Activated CD4-positive, alpha-beta T cell treated with anti-CD3 and anti-CD28 coated beads, Interleukin-2, amount 50 U/mL, for 16 hours (primary cell): Measurements from ENCODE around the gene ANP32A.
"Not testable (repeated sequence)": the region's sequence is repeated elsewhere in the genome, so short reads cannot be mapped to it uniquely, and the experiment has no call there.

ENCODE experiments used
- DNase-seq: peaks from one replicate; pipeline ENCODE4 v3.0.0-alpha.2; 2020

The ANP32A gene

GRCh38 chr15:68820295-68821189, at the start of gene ANP32A:
ANP32A (minus strand) TSS chr15:68820895; CDS start chr15:68820751, 144 bp downstream.
- peak; percentile 97 for DNase-seq

DNA sequence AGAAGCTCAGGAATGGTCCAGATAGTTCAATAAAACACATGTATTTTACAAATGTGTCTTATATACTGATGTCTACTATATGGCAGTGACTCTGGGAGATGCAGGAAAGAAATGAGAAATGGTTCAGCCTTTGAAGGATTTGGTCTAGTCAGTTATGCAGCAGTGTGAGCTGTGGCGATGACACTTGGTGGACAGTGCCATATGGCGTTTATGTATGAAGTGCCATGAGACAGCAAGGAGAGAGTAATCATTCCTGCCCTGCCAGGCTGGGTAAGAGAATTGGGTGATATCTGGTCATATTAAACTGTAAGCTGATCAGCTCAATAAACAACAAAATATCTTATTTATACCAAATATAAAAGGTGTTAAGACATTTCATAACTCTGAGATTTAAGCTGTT, 47.6 kb upstream of the ANP32A start:
- no peak for DNase-seq

DNA sequence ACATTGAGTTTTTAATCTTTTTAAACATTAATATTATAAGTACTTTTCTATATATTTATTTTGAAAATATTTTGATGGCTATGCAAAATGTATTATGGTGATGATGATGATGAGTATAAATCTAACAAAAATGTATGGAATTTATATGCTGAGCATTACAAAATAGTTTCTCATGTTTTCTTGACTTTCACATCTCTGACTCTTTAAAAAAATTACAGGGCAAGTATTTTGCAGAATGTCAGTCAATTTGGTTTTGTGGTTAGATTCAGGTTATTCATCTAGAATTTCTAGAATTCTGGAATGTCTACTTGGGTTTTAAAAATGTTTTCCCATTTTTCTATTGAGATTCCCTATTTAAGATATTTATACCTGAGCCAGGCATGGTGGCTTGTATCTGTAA, 41.7 kb upstream of the ANP32A start:
- DNase-seq: no peak

GRCh38 chr15:68858666-68859065, 38.0 kb upstream of the ANP32A start:
- DNase-seq: not testable (repeated sequence)

- not testable (repeated sequence) for DNase-seq
Measured at GRCh38 chr15:68857443-68857842, 36.7 kb upstream of the ANP32A start.

DNA sequence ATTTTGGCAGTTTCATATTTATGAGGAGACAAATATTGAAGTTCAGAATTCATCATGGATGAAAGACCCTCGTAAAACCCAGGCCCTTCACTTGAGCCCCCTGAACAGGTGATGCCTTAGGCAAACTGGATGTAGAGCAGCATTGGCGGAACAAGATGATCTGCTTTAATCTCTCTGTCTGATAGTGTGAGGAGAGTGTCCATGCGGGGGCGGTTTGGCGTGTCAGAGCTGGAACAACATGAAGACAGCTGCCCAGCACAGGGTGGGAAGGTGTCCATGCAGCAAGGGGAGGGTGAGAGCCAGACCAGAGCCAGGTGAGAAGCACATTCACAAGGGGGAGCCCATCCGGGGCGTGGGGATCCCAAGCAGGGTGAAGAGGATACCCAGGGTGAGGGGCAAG, 31.8 kb upstream of the ANP32A start:
- no peak for DNase-seq

GRCh38 chr15:68851971-68852370, 31.3 kb upstream of the ANP32A start:
- no peak for DNase-seq

GRCh38 chr15:68849497-68849896, 28.8 kb upstream of the ANP32A start:
- no peak for DNase-seq

DNA sequence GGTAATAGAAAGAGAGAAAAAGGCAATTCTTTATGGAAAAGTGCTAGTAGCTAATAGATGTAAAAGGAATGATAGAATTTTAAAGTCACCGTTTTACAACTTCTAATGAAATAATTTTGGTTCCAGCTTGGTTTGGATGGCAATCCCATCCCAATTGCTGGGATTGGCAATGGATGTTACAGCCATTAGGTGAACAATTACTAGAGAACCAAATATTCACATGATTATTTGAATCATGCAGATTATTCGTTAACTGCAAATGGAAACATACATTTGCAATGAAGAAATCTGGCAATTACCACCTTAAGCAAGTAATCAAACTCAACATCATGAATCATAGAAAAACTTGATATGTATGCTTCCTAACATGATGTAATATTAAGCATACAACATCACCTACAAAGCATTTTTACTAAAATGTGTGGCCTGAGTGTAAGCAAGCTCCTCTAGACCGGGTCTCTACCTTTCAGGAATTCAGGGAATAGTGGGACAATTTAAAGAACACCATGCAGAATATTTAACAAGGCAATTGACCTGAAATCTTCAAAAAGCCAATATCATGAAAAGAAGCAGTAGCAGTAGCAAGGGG, 26.2 kb upstream of the ANP32A start:
- DNase-seq: no peak

DNA sequence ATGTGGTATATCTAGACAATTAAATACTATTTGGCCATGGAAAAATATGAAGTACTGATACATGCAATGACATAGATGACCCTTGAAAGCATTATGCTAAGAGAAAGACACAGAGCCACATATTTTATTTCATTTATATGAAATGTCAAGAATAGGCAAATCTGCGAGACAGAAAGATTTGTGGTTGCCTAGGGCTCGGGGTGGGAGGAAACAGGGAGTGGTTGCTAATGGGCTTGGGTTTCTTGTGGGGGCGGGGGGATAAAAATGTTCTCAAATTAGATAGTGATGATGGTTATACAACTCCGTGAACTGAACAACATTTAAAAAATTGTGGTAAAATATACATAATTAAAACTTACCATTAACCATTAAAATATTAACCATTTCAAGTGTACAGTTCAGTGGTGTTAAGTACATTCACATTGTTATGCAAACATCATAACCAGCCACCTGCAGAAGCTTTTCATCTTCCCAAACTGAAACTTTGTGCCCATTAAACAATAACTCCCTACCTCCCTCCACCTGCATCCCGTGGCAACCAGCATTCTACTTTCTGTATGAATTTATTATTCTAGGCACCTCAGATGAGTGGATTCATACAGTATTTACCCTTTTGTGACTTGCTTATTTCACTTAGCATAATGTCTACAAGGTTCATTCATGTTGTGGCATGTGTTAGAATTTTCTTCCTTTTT, 24.3 kb upstream of the ANP32A start:
- DNase-seq: no peak

GRCh38 chr15:68843425-68844311, 23.0 kb upstream of the ANP32A start:
- DNase-seq: no peak

DNA sequence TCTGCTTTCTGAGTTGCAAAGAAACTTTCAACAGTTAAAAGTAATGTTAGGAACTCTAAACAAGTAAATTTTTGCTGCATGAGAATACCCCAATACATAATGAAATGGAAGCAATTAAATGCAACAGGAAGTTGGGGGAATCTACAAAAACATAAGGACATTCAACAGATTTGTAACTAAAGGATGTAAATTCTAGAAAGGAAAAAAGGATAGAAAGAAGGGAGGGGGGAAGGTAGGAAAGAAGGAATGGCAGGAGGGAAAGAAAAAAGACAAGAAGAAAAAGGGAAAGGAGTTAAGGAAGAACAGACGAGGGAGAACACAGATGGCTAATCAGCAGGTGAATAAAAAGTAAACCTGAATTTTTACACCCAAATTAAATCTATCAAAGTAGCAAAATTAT, 22.3 kb upstream of the ANP32A start:
- no peak for DNase-seq

GRCh38 chr15:68834346-68834745, 13.7 kb upstream of the ANP32A start:
- DNase-seq: no peak

DNA sequence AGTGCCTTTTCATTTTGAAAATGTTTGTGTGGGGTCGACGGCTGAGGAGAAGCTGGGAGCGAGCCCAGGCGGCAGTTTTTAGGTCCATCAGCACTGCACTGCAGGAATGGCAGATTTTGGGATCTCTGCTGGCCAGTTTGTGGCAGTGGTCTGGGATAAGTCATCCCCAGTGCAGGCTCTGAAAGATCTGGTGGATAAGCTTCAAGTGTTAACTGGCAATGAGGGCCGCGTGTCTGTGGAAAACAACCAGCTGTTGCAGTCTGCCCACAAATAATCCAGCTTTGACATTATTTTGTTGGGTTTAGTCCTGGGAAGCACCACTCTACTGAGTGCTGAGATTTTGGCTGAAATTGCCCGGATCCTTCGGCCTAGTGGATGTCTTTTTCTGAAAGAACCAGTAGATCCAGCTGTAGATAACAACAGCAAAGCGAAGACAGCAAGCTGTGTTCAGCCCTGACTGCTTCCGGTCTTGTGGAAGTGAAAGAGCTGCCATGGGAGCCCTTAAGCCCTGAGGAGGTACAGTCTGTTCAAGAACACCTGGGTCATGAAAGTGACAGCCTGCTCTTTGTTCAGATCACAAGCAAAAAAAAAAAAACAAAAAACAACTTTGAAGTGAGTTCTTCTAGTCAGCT, 13.1 kb upstream of the ANP32A start:
- no peak for DNase-seq

GRCh38 chr15:68830141-68830785, 9.6 kb upstream of the ANP32A start:
- DNase-seq: no peak

DNA sequence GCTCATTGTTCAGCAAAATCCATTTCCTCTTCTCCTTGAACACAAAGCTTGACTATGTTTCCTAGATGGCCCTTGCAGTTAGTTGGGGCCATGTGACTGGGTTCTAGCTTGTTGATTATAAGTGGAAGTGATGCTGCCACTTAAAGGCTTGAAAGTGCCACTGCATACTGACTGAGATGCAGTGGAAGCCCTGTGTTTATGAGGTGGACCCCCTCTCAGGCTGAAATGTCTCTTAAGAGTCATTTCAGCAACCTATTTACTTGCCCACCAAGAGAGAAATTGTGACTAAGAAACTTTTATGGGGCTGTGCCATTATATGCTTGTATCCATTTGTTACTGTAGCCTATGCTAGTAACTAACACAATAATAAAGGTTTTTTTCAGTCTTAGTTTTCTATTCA, 8.4 kb upstream of the ANP32A start:
- peak; percentile 35 for DNase-seq

DNA sequence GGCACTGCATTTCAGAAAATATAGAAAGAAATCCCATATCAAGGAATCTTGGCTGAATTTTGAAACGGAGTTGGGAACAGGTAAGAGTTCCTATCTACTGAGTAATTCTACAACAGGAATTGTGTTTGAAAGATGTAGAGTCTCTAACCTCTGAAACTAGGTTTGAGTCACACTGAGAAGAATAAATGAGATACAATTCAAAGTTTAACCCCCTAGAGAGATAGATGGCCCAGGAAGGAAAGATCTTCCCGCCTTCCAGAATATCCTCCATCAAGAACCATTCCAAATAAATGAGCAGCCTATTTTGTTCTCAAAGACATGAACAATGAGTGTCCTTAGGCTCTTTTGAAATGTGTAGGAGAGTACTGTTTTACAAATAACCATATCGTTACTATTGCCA, 2.9 kb upstream of the ANP32A start:
- no peak for DNase-seq

DNA sequence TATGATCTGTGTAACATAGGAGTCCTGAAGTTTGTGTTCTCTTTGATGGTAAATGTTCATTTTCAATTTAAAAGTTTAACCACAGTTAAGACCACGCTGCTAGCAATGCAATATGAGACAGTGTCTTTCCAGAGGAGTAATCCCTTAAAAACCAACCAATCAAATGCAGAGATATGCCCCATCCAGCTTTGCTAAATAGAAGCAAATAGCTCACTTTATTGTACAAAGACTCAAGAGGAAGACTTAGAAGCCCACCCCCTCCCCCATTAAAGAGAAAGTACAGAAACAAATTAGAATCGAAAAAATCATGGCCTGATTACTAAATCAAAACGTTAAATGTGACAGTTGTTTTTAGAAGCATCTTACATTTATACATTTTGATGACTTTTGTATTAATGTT, 2.1 kb upstream of the ANP32A start:
- DNase-seq: no peak

GRCh38 chr15:68821841-68822381, 1.2 kb upstream of the ANP32A start:
- DNase-seq: peak; percentile 41

- no peak for DNase-seq
Measured at GRCh38 chr15:68821190-68821840, 620 bp upstream of the ANP32A start.
